Activated B cell treated with CpG ODN at 0.5 μM for 24 hours (primary cell): ENCODE results near the gene DENND11. TPM values are rescaled to one million over a fixed set of nuclear protein-coding genes. Genes with fewer than 3 reads are reported as not detected.

Experiments
- ATAC-seq: fragments of 200-7000 bp; cut with Tn5 transposase; one replicate; pipeline ENCODE4 v1.10.0; 2021; ENCODE audit warnings: low read depth, mild to moderate bottlenecking, moderate library complexity
- CTCF ChIA-PET: fragments of 350-600 bp; sonication (Branson Sonifier 250); formaldehyde crosslinking; loops from one replicate; lab custom pipeline; 2021; ENCODE audit warnings: antibody characterized with exemption; lab: Charles Lee
- POLR2A ChIA-PET: fragments of 350-600 bp; sonication (Branson Sonifier 250); formaldehyde crosslinking; loops from one replicate; lab custom pipeline; 2021; ENCODE audit warnings: antibody characterized with exemption; lab: Charles Lee
- DNase-seq: peaks from one replicate; pipeline ENCODE4 v3.0.0; 2022
- H3K27ac Mint-ChIP-seq: one replicate; pipeline ENCODE4 v1.8.0; 2020; ENCODE audit warnings: mixed read lengths
- H3K27me3 Mint-ChIP-seq: one replicate; pipeline ENCODE4 v1.8.0; 2021; ENCODE audit warnings: mixed read lengths
- H3K36me3 Mint-ChIP-seq: one replicate; pipeline ENCODE4 v1.8.0; 2021; ENCODE audit warnings: low read depth, mixed read lengths
- H3K4me1 Mint-ChIP-seq: one replicate; pipeline ENCODE4 v1.8.0; 2021; ENCODE audit warnings: mixed read lengths
- H3K4me3 Mint-ChIP-seq: one replicate; pipeline ENCODE4 v1.8.0; 2020; ENCODE audit warnings: mild to moderate bottlenecking, mixed read lengths
- H3K9me3 Mint-ChIP-seq: one replicate; pipeline ENCODE4 v1.8.0; 2020; ENCODE audit warnings: mixed read lengths
- CTCF ChIP-seq: fragments of 200-600 bp; IDR thresholded peaks from one replicate; pipeline ENCODE4 v1.8.0; 2022; ENCODE audit warnings: antibody characterized with exemption, mild to moderate bottlenecking
- intact Hi-C: fragments of 100-400 bp; cut with micrococcal nuclease; formaldehyde crosslinking; loops from one replicate; pipeline ENCODE4 v1.15.1; 2024
- total RNA-seq: library from RNA; stranded (reverse); gene quantifications from 2 replicates; pipeline ENCODE4 v1.2.3, GENCODE V29; 2022

Gene DENND11
- total RNA-seq, 1 donor from 2014 or later: 58.1 TPM

- no peaks in the 10 kb centered on the region for H3K9me3 Mint-ChIP-seq
- CTCF ChIA-PET: no interaction called here
These were observed 13.9 kb downstream of the DENND11 start for GRCh38 chr7:141688043-141688442.

GRCh38 chr7:141686670-141687069 lies 15.3 kb downstream of the DENND11 start:
- POLR2A ChIA-PET: no interaction called here
- Mint-ChIP-seq H3K27ac (no peak overlapping the region), H3K36me3 (peaks cover 58% of the 10 kb centered on the region), H3K4me3 (no peak overlapping the region), H3K9me3 (no peaks in the 10 kb centered on the region), H3K4me1 (no peaks in the 10 kb centered on the region), H3K27me3 (no peaks in the 10 kb centered on the region)
- intact Hi-C loops: no loop called here
- no peak for DNase-seq
- ATAC-seq: no peak
- CTCF ChIA-PET: interaction anchor here (1.2 kb wide), 1 partner anchor 32 kb away, joined by 3 read pairs; no protein-coding TSS in a partner anchor
- no peak for TF ChIP-seq CTCF

More at GRCh38 chr7:141688043-141688442, 13.9 kb downstream of the DENND11 start:
- H3K4me1 Mint-ChIP-seq: no peaks in the 10 kb centered on the region
- H3K27me3 Mint-ChIP-seq: no peaks in the 10 kb centered on the region
- intact Hi-C loops: no loop called here
- no peak for TF ChIP-seq CTCF
- ATAC-seq (no peak), DNase-seq (no peak)
- no peak overlapping the region for H3K27ac Mint-ChIP-seq
- H3K4me3 Mint-ChIP-seq: no peak overlapping the region
- POLR2A ChIA-PET: no interaction called here
- H3K36me3 Mint-ChIP-seq: peaks cover 45% of the 10 kb centered on the region

- TF ChIP-seq CTCF: no peak
- intact Hi-C loops: no loop called here
- ATAC-seq (no peak), DNase-seq (no peak)
- H3K36me3 Mint-ChIP-seq: peaks cover 64% of the 10 kb centered on the region
- H3K4me1 Mint-ChIP-seq: no peaks in the 10 kb centered on the region
- POLR2A ChIA-PET: interaction anchor here (0.5 kb wide), 1 partner anchor 950 kb away, joined by 4 read pairs; no protein-coding TSS in a partner anchor
- H3K27me3 Mint-ChIP-seq: no peaks in the 10 kb centered on the region
- CTCF ChIA-PET: interaction anchor here (1.2 kb wide), 1 partner anchor 31 kb away, joined by 3 read pairs; no protein-coding TSS in a partner anchor
- H3K4me3 Mint-ChIP-seq: no peak overlapping the region
- H3K27ac Mint-ChIP-seq: no peak overlapping the region
- no peaks in the 10 kb centered on the region for H3K9me3 Mint-ChIP-seq
These were observed 15.9 kb downstream of the DENND11 start for GRCh38 chr7:141686074-141686473.

GRCh38 chr7:141685285-141686023 lies 16.5 kb downstream of the DENND11 start:
- H3K4me1 Mint-ChIP-seq: no peaks in the 10 kb centered on the region
- intact Hi-C loops: no loop called here
- peaks cover 68% of the 10 kb centered on the region for H3K36me3 Mint-ChIP-seq
- no peak overlapping the region for H3K27ac Mint-ChIP-seq
- ATAC-seq (no peak), DNase-seq (no peak)
- no peaks in the 10 kb centered on the region for H3K27me3 Mint-ChIP-seq
- POLR2A ChIA-PET: no interaction called here
- no peak for TF ChIP-seq CTCF
- no peaks in the 10 kb centered on the region for H3K9me3 Mint-ChIP-seq
- H3K4me3 Mint-ChIP-seq: no peak overlapping the region
- CTCF ChIA-PET: interaction anchor here (1.2 kb wide), 1 partner anchor 31 kb away, joined by 3 read pairs; no protein-coding TSS in a partner anchor

GRCh38 chr7:141679014-141679413 lies 23.0 kb downstream of the DENND11 start:
- no peak for TF ChIP-seq CTCF
- Mint-ChIP-seq H3K4me3 (no peak overlapping the region), H3K4me1 (peaks cover 16% of the 10 kb centered on the region), H3K27me3 (no peaks in the 10 kb centered on the region), H3K27ac (no peak overlapping the region), H3K9me3 (no peaks in the 10 kb centered on the region), H3K36me3 (peaks cover 60% of the 10 kb centered on the region)
- intact Hi-C loops: no loop called here
- POLR2A ChIA-PET: no interaction called here
- no peak for ATAC-seq
- no peak for DNase-seq
- CTCF ChIA-PET: no interaction called here
